Measurements from ENCODE around the gene SPATA25.

Gene SPATA25

GRCh38 chr20:45857114-45857881 is 30.1 kb downstream of the SPATA25 start, which contains the start of the genes ACOT8 and ZSWIM3:
Gene ACOT8 (minus strand): TSS chr20:45857392. CDS start chr20:45857315, 77 bp downstream.
Gene ZSWIM3 (plus strand): TSS chr20:45857614. CDS start chr20:45857826, 212 bp downstream.
- Histone ChIP-seq H3K36me3 (ENCODE audit: low read depth) (peaks cover 33% of the 10 kb centered on the region), H3K4me3 (ENCODE audit: severe bottlenecking) (peak within 1 kb of the TSS; percentile 83)
- peak; percentile 99 for ATAC-seq (ENCODE audit: low read depth)

GRCh38 chr20:45853484-45853883 is 33.9 kb downstream of the SPATA25 start:
- ATAC-seq (ENCODE audit: low read depth) (no peak), DNase-seq (ENCODE audit: low spot score) (no peak)
- Histone ChIP-seq H3K27ac (ENCODE audit: poor library complexity, severe bottlenecking) (no peak overlapping the region), H3K4me1 (ENCODE audit: insufficient read depth, poor library complexity, severe bottlenecking) (peaks cover 11% of the 10 kb centered on the region), H3K4me3 (ENCODE audit: severe bottlenecking) (no peak overlapping the region), H3K27me3 (ENCODE audit: insufficient read depth, poor library complexity, severe bottlenecking) (no peaks in the 10 kb centered on the region), H3K9me3 (ENCODE audit: severe bottlenecking) (no peaks in the 10 kb centered on the region), H3K36me3 (ENCODE audit: low read depth) (peaks cover 43% of the 10 kb centered on the region)
- TF ChIP-seq CTCF (IDR thresholded peaks at IDR 0.05; ENCODE audit: poor library complexity, severe bottlenecking): no peak

More at GRCh38 chr20:45857114-45857881, 30.1 kb downstream of the SPATA25 start, which contains the start of the genes ACOT8 and ZSWIM3:
- DNase-seq (ENCODE audit: low spot score): peak; percentile 100
- no peak for TF ChIP-seq CTCF (IDR thresholded peaks at IDR 0.05; ENCODE audit: poor library complexity, severe bottlenecking)
- Histone ChIP-seq H3K27ac (ENCODE audit: poor library complexity, severe bottlenecking) (peak within 1 kb of the TSS; percentile 12), H3K27me3 (ENCODE audit: insufficient read depth, poor library complexity, severe bottlenecking) (no peaks in the 10 kb centered on the region), H3K9me3 (ENCODE audit: severe bottlenecking) (no peaks in the 10 kb centered on the region), H3K4me1 (ENCODE audit: insufficient read depth, poor library complexity, severe bottlenecking) (peaks cover 15% of the 10 kb centered on the region)

GRCh38 chr20:45852326-45852725 is 35.1 kb downstream of the SPATA25 start:
- peaks cover 52% of the 10 kb centered on the region for H3K36me3 ChIP-seq (ENCODE audit: low read depth)
- DNase-seq (ENCODE audit: low spot score): no peak

GRCh38 chr20:45851501-45851900 is 35.9 kb downstream of the SPATA25 start:
- no peak overlapping the region for H3K4me3 ChIP-seq (ENCODE audit: severe bottlenecking)
- H3K9me3 ChIP-seq (ENCODE audit: severe bottlenecking): no peaks in the 10 kb centered on the region
- TF ChIP-seq CTCF (IDR thresholded peaks at IDR 0.05; ENCODE audit: poor library complexity, severe bottlenecking): no peak
- ATAC-seq (ENCODE audit: low read depth) (no peak), DNase-seq (ENCODE audit: low spot score) (no peak)
- no peaks in the 10 kb centered on the region for H3K27me3 ChIP-seq (ENCODE audit: insufficient read depth, poor library complexity, severe bottlenecking)
- no peak overlapping the region for H3K27ac ChIP-seq (ENCODE audit: poor library complexity, severe bottlenecking)
- H3K4me1 ChIP-seq (ENCODE audit: insufficient read depth, poor library complexity, severe bottlenecking): peaks cover 5% of the 10 kb centered on the region
- H3K36me3 ChIP-seq (ENCODE audit: low read depth): peaks cover 61% of the 10 kb centered on the region

More at GRCh38 chr20:45852326-45852725, 35.1 kb downstream of the SPATA25 start:
- Histone ChIP-seq H3K9me3 (ENCODE audit: severe bottlenecking) (no peaks in the 10 kb centered on the region), H3K27me3 (ENCODE audit: insufficient read depth, poor library complexity, severe bottlenecking) (no peaks in the 10 kb centered on the region), H3K4me1 (ENCODE audit: insufficient read depth, poor library complexity, severe bottlenecking) (peaks cover 5% of the 10 kb centered on the region), H3K27ac (ENCODE audit: poor library complexity, severe bottlenecking) (no peak overlapping the region), H3K4me3 (ENCODE audit: severe bottlenecking) (no peak overlapping the region)
- no peak for TF ChIP-seq CTCF (IDR thresholded peaks at IDR 0.05; ENCODE audit: poor library complexity, severe bottlenecking)
- ATAC-seq (ENCODE audit: low read depth): no peak

GRCh38 chr20:45850926-45851325 is 36.5 kb downstream of the SPATA25 start:
- H3K9me3 ChIP-seq (ENCODE audit: severe bottlenecking): no peaks in the 10 kb centered on the region

More at GRCh38 chr20:45850926-45851325, 36.5 kb downstream of the SPATA25 start:
- H3K4me1 ChIP-seq (ENCODE audit: insufficient read depth, poor library complexity, severe bottlenecking): no peaks in the 10 kb centered on the region
- H3K27ac ChIP-seq (ENCODE audit: poor library complexity, severe bottlenecking): no peak overlapping the region
- no peak for TF ChIP-seq CTCF (IDR thresholded peaks at IDR 0.05; ENCODE audit: poor library complexity, severe bottlenecking)
- peak; percentile 6; the same call in 1 of the 3 replicates for ATAC-seq (ENCODE audit: low read depth)
- H3K4me3 ChIP-seq (ENCODE audit: severe bottlenecking): no peak overlapping the region
- no peak for DNase-seq (ENCODE audit: low spot score)
- H3K27me3 ChIP-seq (ENCODE audit: insufficient read depth, poor library complexity, severe bottlenecking): no peaks in the 10 kb centered on the region
- H3K36me3 ChIP-seq (ENCODE audit: low read depth): peaks cover 66% of the 10 kb centered on the region
